Fibroblast of lung (primary cell): ENCODE data around the gene NLRC3. TPM values are rescaled to one million over a fixed set of nuclear protein-coding genes. Genes with fewer than 3 reads are reported as not detected.

Experiments used
- DNase-seq, 2 donors: peaks; one replicate each; pipeline versions ENCODE4 v3.0.0 to v3.0.0-alpha.2; 2010; ENCODE audit warnings: low read depth in 2 of 2
- H2AFZ ChIP-seq: 2 replicates; pipeline ENCODE4 v1.5.1; 2012; ENCODE audit warnings: low read length, control low read depth, inconsistent platforms
- H3K27ac ChIP-seq: 2 replicates; pipeline ENCODE4 v1.5.1; 2011; ENCODE audit warnings: low read length, control low read depth; ENCODE audit not compliant: insufficient read depth
- H3K27me3 ChIP-seq: 2 replicates; pipeline ENCODE4 v1.5.1; 2011; ENCODE audit warnings: mild to moderate bottlenecking, low read length; ENCODE audit not compliant: control insufficient read depth, insufficient read depth
- H3K36me3 ChIP-seq: 2 replicates; pipeline ENCODE4 v1.5.1; 2011; ENCODE audit warnings: low read length; ENCODE audit not compliant: control insufficient read depth, insufficient read depth
- H3K4me1 ChIP-seq: 2 replicates; pipeline ENCODE4 v1.5.1; 2011; ENCODE audit warnings: low read length; ENCODE audit not compliant: control insufficient read depth, insufficient read depth; ENCODE audit errors: extremely low read depth
- H3K4me2 ChIP-seq: 2 replicates; pipeline ENCODE4 v1.5.1; 2011; ENCODE audit warnings: low read length, control low read depth; ENCODE audit not compliant: insufficient read depth; ENCODE audit errors: extremely low read depth
- H3K4me3 ChIP-seq, 4 experiments: fragments of 200-600 bp in 1 of 4; sonication (generic) in 1 of 4; replicated peaks in 1 of 4; 2 replicates each; pipeline ENCODE4 v1.5.1; 2011 to 2016; ENCODE audit warnings: low read length in 4 of 4, low read depth in 3 of 4, mild to moderate bottlenecking in 3 of 4, control low read depth in 2 of 4, inconsistent platforms in 1 of 4, mixed read lengths in 1 of 4; ENCODE audit not compliant: insufficient read depth in 1 of 4; ENCODE audit errors: control extremely low read depth in 1 of 4
- H3K79me2 ChIP-seq: 2 replicates; pipeline ENCODE4 v1.5.1; 2012; ENCODE audit warnings: mild to moderate bottlenecking, low read length, inconsistent platforms; ENCODE audit not compliant: control insufficient read depth, insufficient read depth
- H3K9ac ChIP-seq: 2 replicates; pipeline ENCODE4 v1.5.1; 2011; ENCODE audit warnings: mild to moderate bottlenecking, low read length, control low read depth; ENCODE audit not compliant: insufficient read depth
- H3K9me3 ChIP-seq: 2 replicates; pipeline ENCODE4 v1.5.1; 2012; ENCODE audit warnings: low read depth, low read length; ENCODE audit not compliant: control insufficient read depth, insufficient read depth
- H4K20me1 ChIP-seq: 2 replicates; pipeline ENCODE4 v1.5.1; 2011; ENCODE audit warnings: low read length; ENCODE audit not compliant: control insufficient read depth, insufficient read depth; ENCODE audit errors: extremely low read depth
- CTCF ChIP-seq, 2 donors: IDR thresholded peaks in 1 of 2; conservative IDR thresholded peaks in 1 of 2; 1 replicate in 1 of 2; 2 replicates in 1 of 2; pipeline ENCODE4 v1.5.1; 2011 to 2012; ENCODE audit warnings: low read length in 2 of 2, control low read depth in 1 of 2, inconsistent platforms in 1 of 2, low read depth in 1 of 2, mild to moderate bottlenecking in 1 of 2
- EZH2 ChIP-seq: IDR thresholded peaks from 2 replicates; pipeline ENCODE4 v1.5.1; 2012; ENCODE audit warnings: low read length, control low read depth, mild to moderate bottlenecking; ENCODE audit errors: missing control alignments
- polyA plus RNA-seq, 2 donors: library from polyadenylated mRNA; depleted of rRNA in 1 of 2; stranded (reverse) in 1 of 2; unstranded in 1 of 2; fragments of >200 nt; gene quantifications; 2 replicates each; pipeline ENCODE4 v1.2.1, GENCODE V29; 2011 to 2012; ENCODE audit warnings: missing spikeins in 1 of 2
- total RNA-seq: library from RNA; depleted of rRNA; stranded (reverse); fragments of >200 nt; gene quantifications from 2 replicates; pipeline ENCODE4 v1.2.1, GENCODE V29; 2014

Gene NLRC3
- total and polyA plus RNA-seq, 2 donors (not counting 1 experiment from before 2014, with no cell fraction given) = 0.17 TPM; not detected in 1

- H3K9me3 ChIP-seq = no peaks in the 10 kb centered on the region
- H3K79me2 ChIP-seq = no peaks in the 10 kb centered on the region
- H3K4me3 ChIP-seq = no peak overlapping the region
- no peaks in the 10 kb centered on the region for H3K4me1 ChIP-seq
- no peaks in the 10 kb centered on the region for H4K20me1 ChIP-seq
- H3K4me2 ChIP-seq = peak overlapping the region; percentile 75
- H3K27me3 ChIP-seq = no peaks in the 10 kb centered on the region
- DNase-seq = peak in 1 of 2 donors; percentile 20
- peaks cover 2% of the 10 kb centered on the region for H3K36me3 ChIP-seq
- peak overlapping the region; percentile 24 for H2AFZ ChIP-seq
- H3K9ac ChIP-seq = no peak overlapping the region
- H3K27ac ChIP-seq = no peak overlapping the region
- TF ChIP-seq CTCF (conservative IDR thresholded peaks at IDR 0.05 in 1 of 2, IDR thresholded peaks at IDR 0.05 in 1 of 2; ENCODE audit: low read depth in 1 of 2, low read length in 2 of 2) (no peak), EZH2 (no peak)
Measured at GRCh38 chr16:3578610-3579551, 1.7 kb upstream of the NLRC3 start.

DNA sequence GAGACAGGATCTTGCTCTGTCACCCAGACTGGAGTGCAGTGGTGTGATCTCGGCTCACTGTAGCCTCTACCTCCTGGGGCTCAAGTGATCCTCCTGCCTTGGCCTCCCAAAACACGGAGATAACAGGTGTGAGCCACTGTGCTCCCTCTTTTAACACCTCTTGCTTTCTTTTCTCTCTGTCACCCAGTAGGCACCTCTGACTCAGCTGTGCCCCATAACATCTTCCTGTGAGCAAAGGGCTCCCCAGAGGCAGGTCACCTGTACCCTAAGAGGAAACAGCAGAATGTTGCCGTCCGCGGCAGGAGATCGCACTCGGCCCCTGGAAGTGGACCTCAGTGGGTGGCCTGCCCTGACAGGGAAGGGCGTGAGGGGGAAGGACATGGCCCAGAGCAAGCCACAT lies 918 bp upstream of the NLRC3 start:
- TF ChIP-seq EZH2 (no peak), CTCF (conservative IDR thresholded peaks at IDR 0.05 in 1 of 2, IDR thresholded peaks at IDR 0.05 in 1 of 2; ENCODE audit: low read depth in 1 of 2, low read length in 2 of 2) (no peak)
- no peaks in the 10 kb centered on the region for H3K4me1 ChIP-seq
- no peak overlapping the region for H2AFZ ChIP-seq
- H3K79me2 ChIP-seq = no peaks in the 10 kb centered on the region
- H3K9me3 ChIP-seq = no peaks in the 10 kb centered on the region
- H3K27me3 ChIP-seq = no peaks in the 10 kb centered on the region
- H4K20me1 ChIP-seq = no peaks in the 10 kb centered on the region
- no peak overlapping the region for H3K4me2 ChIP-seq
- no peak overlapping the region for H3K4me3 ChIP-seq
- peaks cover 2% of the 10 kb centered on the region for H3K36me3 ChIP-seq
- no peak for DNase-seq
- no peak overlapping the region for H3K9ac ChIP-seq
- no peak overlapping the region for H3K27ac ChIP-seq

- H2AFZ ChIP-seq = no peak overlapping the region
- H3K4me2 ChIP-seq = no peak overlapping the region
- no peak overlapping the region for H3K9ac ChIP-seq
- H3K27ac ChIP-seq = no peak overlapping the region
- H4K20me1 ChIP-seq = no peaks in the 10 kb centered on the region
- H3K79me2 ChIP-seq = no peaks in the 10 kb centered on the region
- H3K4me3 ChIP-seq = no peak overlapping the region
- H3K27me3 ChIP-seq = no peaks in the 10 kb centered on the region
- TF ChIP-seq EZH2 (no peak), CTCF (conservative IDR thresholded peaks at IDR 0.05 in 1 of 2, IDR thresholded peaks at IDR 0.05 in 1 of 2; ENCODE audit: low read depth in 1 of 2, low read length in 2 of 2) (no peak)
- no peaks in the 10 kb centered on the region for H3K4me1 ChIP-seq
- no peak for DNase-seq
- no peaks in the 10 kb centered on the region for H3K36me3 ChIP-seq
- no peaks in the 10 kb centered on the region for H3K9me3 ChIP-seq
Measured at GRCh38 chr16:3576211-3576610, 992 bp downstream of the NLRC3 start.
